HepG2 (cell line): Measurements from ENCODE around the gene IL17RC. TPM values are rescaled to one million over a fixed set of nuclear protein-coding genes. Genes with fewer than 3 reads are reported as not detected.

ENCODE experiments used
- AFF4 ChIP-seq: sonication (generic); formaldehyde crosslinking; IDR thresholded peaks from 2 replicates; pipeline ENCODE4 v1.4.0; 2020; ENCODE audit warnings: missing genetic modification reagents
- ARNTL ChIP-seq: sonication (generic); formaldehyde crosslinking; IDR thresholded peaks from 2 replicates; pipeline ENCODE4 v1.4.0; 2020; ENCODE audit warnings: mild to moderate bottlenecking, missing genetic modification reagents
- CENPBD1 ChIP-seq: sonication (generic); formaldehyde crosslinking; IDR thresholded peaks from 2 replicates; pipeline ENCODE4 v1.8.0; 2022; ENCODE audit warnings: missing genetic modification reagents, low read depth, mild to moderate bottlenecking, borderline replicate concordance
- GFI1 ChIP-seq: sonication (generic); formaldehyde crosslinking; IDR thresholded peaks from 2 replicates; pipeline ENCODE4 v1.5.0; 2020; ENCODE audit warnings: missing genetic modification reagents, mild to moderate bottlenecking, borderline replicate concordance
- GMEB2 ChIP-seq: IDR thresholded peaks from 2 replicates; pipeline ENCODE4 v1.6.1; 2016; ENCODE audit warnings: missing biosample characterization, missing genetic modification reagents, low read depth
- HNF1B ChIP-seq: sonication (generic); formaldehyde crosslinking; IDR thresholded peaks from 2 replicates; pipeline ENCODE4 v1.5.1; 2020; ENCODE audit warnings: mild to moderate bottlenecking, moderate library complexity, missing genetic modification reagents
- MEF2D ChIP-seq: sonication (generic); formaldehyde crosslinking; IDR thresholded peaks from 2 replicates; pipeline ENCODE4 v1.5.1; 2020; ENCODE audit warnings: mild to moderate bottlenecking, missing genetic modification reagents
- THAP7 ChIP-seq: sonication (generic); formaldehyde crosslinking; IDR thresholded peaks from 2 replicates; pipeline ENCODE4 v1.8.1; 2023; ENCODE audit warnings: mild to moderate bottlenecking, missing genetic modification reagents
- ZNF121 ChIP-seq: sonication (generic); formaldehyde crosslinking; IDR thresholded peaks from 2 replicates; pipeline ENCODE4 v1.5.0; 2020; ENCODE audit warnings: mild to moderate bottlenecking, missing genetic modification reagents
- ZNF142 ChIP-seq: sonication (generic); formaldehyde crosslinking; IDR thresholded peaks from 2 replicates; pipeline ENCODE4 v1.4.0; 2020; ENCODE audit warnings: missing genetic modification reagents
- ZNF20 ChIP-seq: sonication (generic); formaldehyde crosslinking; IDR thresholded peaks from 2 replicates; pipeline ENCODE4 v1.4.0; 2020; ENCODE audit warnings: mild to moderate bottlenecking, moderate library complexity, missing genetic modification reagents
- ZNF335 ChIP-seq: sonication (generic); formaldehyde crosslinking; IDR thresholded peaks from 2 replicates; pipeline ENCODE4 v1.4.0; 2020; ENCODE audit warnings: missing genetic modification reagents
- ZNF558 ChIP-seq: sonication (generic); formaldehyde crosslinking; IDR thresholded peaks from 2 replicates; pipeline ENCODE4 v1.9.0; 2022; ENCODE audit warnings: mild to moderate bottlenecking, missing genetic modification reagents, borderline replicate concordance
- polyA plus RNA-seq, 8 experiments: library from polyadenylated mRNA; depleted of rRNA in 3 of 8; stranded (reverse) in 7 of 8; unstranded in 1 of 8; fragments of >200 nt; fragmentation: Illumina TruSeq in 4 of 8; extraction: Trizol in 4 of 8; gene quantifications; 2 replicates each; pipeline versions ENCODE4 v1.2.1 to v1.2.3, GENCODE V29; 2011 to 2016; ENCODE audit warnings: low read depth in 4 of 8, missing spikeins in 1 of 8, mixed read lengths in 1 of 8; ENCODE audit not compliant: insufficient read depth in 1 of 8
- total RNA-seq, 5 experiments: library from RNA; depleted of rRNA; stranded (reverse); fragments of >200 nt; fragmentation: Illumina TruSeq; extraction: Trizol; gene quantifications; 2 replicates each; pipeline ENCODE4 v1.2.3, GENCODE V29; 2016; ENCODE audit warnings: low read depth in 1 of 5

IL17RC gene
- total and polyA plus RNA-seq, 2 of the 13 experiments (the other 11 are each of a cell fraction or from before 2014, with no cell fraction given): 20.7 to 24.0 TPM

- TF ChIP-seq AFF4 (CRISPR knock-in tag) (peak; percentile 61; the same call in 1 of the 2 replicates), GMEB2 (no peak), ZNF335 (CRISPR knock-in tag) (peak; percentile 41; the same call in 1 of the 2 replicates), MEF2D (CRISPR knock-in tag) (0 out of 2 replicates have a peak, but pooled peaks have one; percentile 61), CENPBD1 (CRISPR knock-in tag) (no peak), ZNF121 (CRISPR knock-in tag) (no peak), THAP7 (CRISPR knock-in tag) (peak; percentile 50; the same call in 1 of the 2 replicates), ZNF142 (CRISPR knock-in tag) (peak; percentile 61; the same call in 1 of the 2 replicates), ZNF558 (no peak; the same call in 1 of the 2 replicates), HNF1B (CRISPR knock-in tag) (no peak), ARNTL (CRISPR knock-in tag) (peak; percentile 37; the same call in 1 of the 2 replicates), ZNF20 (CRISPR knock-in tag) (peak; percentile 87; the same call in 1 of the 2 replicates), GFI1 (CRISPR knock-in tag) (peak; percentile 47; the same call in 1 of the 2 replicates)
Observed at GRCh38 chr3:9890249-9891071, 26.4 kb upstream of the IL17RC start, which contains the start of gene JAGN1 (continued).
